GM12874 (cell line): Measurements from ENCODE around the gene NAA50.

Source experiments
- TF ChIP-seq, protein P1 (sequence below): IDR thresholded peaks from 2 replicates; pipeline ENCODE4 v1.5.1; 2011; ENCODE audit warnings: low read depth, mild to moderate bottlenecking, control low read depth, low read length, moderate library complexity; ENCODE audit not compliant: insufficient read depth

NAA50 gene

DNA sequence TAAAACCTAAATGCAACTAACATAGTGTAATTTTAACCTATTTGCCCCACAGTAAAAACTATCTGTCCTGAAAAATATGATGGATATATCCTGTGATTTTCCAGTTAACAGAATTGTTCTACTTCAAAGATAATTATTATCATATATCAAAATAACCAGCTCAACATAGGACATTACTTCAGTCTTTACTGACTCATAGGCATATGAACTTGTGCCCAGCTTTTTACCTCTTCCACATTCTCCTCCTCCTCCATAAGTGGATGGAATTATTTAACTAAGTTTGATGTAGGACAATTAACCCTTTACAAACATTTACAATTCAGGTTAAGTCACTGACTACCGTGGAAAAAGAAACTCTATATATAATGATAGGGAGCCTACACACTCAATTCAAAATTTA lies 26.8 kb downstream of the NAA50 start:
- TF ChIP-seq, protein P1, sequence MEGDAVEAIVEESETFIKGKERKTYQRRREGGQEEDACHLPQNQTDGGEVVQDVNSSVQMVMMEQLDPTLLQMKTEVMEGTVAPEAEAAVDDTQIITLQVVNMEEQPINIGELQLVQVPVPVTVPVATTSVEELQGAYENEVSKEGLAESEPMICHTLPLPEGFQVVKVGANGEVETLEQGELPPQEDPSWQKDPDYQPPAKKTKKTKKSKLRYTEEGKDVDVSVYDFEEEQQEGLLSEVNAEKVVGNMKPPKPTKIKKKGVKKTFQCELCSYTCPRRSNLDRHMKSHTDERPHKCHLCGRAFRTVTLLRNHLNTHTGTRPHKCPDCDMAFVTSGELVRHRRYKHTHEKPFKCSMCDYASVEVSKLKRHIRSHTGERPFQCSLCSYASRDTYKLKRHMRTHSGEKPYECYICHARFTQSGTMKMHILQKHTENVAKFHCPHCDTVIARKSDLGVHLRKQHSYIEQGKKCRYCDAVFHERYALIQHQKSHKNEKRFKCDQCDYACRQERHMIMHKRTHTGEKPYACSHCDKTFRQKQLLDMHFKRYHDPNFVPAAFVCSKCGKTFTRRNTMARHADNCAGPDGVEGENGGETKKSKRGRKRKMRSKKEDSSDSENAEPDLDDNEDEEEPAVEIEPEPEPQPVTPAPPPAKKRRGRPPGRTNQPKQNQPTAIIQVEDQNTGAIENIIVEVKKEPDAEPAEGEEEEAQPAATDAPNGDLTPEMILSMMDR = no peak

DNA sequence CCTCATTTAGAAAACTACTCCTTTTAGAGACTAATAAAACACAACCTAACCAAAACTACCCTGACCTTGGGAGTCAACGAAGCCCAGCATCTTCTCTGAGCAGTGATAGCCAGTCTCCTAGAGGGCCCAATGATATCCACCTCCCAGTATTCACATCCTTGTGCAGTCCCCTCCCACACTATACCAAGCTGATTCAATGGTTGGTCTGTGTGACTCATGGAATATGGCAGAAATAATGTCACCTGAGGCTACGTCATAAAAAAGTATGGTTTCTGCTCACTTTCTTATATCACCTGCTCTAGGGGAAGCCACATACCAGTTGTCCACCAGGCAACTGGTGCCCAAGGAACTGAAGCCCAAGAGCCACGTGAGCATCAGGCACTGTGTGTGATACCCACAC lies 28.2 kb downstream of the NAA50 start:
- TF ChIP-seq, protein P1 = no peak

DNA sequence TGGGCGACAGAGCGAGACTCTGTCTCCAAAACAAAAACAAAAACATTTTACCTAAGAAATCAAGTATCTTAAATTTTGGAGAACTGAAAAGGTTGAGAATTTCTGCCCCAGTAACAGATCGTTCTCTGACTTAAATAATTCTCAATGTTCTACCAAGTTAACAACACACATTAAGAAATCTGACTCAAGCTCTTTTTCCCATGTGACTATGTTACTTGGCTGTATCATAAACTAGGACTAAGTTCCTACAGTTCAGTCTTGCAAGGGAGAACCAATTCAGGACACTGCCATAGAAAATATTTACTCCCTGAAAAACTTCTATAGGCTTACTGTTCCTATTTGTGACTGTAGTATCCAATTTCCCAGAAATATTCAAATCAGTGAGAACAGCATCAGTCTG lies 28.7 kb downstream of the NAA50 start:
- TF ChIP-seq, protein P1 = no peak

DNA sequence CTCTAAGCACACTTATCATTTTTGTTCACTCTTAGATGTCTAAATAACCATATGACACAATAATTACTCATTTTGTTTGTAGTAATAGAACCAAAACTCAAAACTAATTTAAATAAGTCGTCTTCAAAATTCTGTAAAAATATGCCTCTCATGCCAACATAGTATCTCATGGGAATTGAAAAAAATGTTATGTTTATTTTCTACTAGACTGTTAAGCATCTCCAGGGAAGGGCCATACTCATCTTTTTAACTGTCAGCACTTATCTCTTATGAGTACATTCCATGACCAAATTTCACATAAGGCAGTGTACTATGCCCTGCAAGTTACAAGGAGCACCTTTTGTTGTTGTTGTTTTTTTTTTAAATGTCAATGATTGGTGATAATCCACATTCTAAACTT lies 31.3 kb downstream of the NAA50 start:
- TF ChIP-seq, protein P1 = no peak

DNA sequence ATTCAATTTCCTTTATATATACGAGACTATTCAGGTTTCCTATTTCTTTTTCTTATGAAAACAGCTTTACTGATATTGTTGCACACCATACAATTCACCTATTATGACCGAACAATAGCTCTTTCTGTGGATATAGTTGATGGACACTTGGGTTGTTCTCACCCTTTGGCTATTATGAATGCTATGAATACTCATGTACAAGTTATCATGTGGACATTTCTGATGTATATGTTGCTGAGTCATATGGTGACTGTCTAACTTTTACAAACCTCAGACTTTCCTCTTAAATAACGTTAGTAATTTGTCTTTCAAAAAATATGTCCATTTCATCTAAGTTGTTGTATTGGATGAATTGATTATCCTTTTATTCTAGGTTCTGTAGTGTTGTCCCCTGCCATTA lies 33.9 kb downstream of the NAA50 start:
- TF ChIP-seq, protein P1 = no peak

DNA sequence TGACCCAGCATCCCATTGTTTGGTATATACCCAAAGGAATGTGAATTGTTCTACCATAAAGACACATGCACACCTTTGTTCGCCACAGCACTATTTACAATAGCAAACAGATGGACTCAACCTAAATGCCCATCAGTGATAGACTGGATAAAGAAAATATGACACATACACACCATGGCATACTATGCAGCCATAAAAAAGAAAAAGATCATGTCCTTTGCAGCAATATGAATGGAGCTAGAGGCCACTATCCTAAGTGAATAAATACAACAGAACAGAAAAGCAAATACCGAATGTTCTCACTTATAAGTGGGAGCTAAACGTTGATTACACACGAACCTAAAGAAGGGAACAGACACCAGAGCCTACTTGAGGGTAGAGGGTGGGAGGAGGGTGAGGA lies 38.2 kb downstream of the NAA50 start:
- TF ChIP-seq, protein P1 = no peak

DNA sequence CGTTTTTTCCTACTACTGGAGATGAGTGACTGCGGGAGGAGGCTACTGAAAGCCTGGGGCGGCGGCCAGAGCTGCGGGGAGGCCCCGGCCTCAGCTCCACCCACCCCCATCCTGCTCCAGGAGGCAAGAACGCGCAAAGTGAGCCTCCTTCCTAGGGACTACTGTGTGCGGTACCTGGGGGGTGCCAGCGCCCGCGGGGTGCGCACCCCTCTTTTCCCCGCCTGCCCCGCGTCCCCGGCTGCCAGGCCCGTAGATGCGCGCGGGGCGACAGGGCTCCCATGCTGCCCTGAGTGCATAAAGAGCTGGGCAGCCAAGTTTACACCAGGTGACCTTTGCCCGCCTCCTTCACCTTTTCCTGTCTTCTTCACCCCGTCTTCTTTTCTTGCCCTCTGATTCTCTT lies 47.1 kb downstream of the NAA50 start:
- TF ChIP-seq, protein P1 = no peak
